Erythroblast (primary cell): ENCODE measurements around the gene ATF7IP2.
"Not testable (repeated sequence)": the region's sequence is repeated elsewhere in the genome, so short reads cannot be mapped to it uniquely, and the experiment has no call there.

Experiments
- DNase-seq, 2 experiments: peaks; one replicate each; lab custom pipeline; 2025; lab: John Stamatoyannopoulos, UW
- GATA1 ChIP-seq: IDR thresholded peaks from 2 replicates; pipeline ENCODE4 v1.6.1; 2011; ENCODE audit warnings: low read depth, mild to moderate bottlenecking, control low read depth, low read length, moderate library complexity
- POLR2A ChIP-seq: IDR thresholded peaks from 2 replicates; pipeline ENCODE4 v1.6.1; 2011; ENCODE audit warnings: mild to moderate bottlenecking, low read length

Gene ATF7IP2

DNA sequence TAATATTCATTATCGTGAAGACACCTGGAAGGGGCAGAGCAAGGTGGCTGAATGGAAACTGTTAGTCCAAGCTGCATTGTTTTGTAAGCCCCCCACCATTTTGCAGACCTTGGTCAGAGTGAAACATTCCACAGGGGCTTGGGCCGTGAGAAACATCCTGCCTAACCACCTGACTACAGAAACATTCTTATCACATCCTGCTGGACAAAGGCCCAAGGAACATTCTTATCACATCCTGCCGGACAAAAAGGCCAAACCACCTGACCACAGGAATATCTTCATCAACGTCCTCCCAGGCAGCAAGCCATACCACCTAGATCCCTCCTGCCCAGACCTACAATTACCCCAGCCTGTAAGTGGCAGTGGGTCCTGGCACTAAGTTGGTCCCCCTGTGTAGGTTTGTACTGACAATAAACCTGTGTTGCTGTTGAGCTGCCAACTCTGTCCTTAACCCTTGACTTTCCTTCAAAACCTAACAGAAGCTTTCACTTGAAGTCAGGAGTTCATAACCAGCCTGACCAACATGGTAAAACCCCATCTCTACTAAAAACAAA is 19.6 kb downstream of the ATF7IP2 start:
- peak in 1 of 2 experiments; percentile 28 for DNase-seq

GRCh38 chr16:10408824-10409381 is 23.0 kb downstream of the ATF7IP2 start:
- TF ChIP-seq GATA1 (no peak), POLR2A (no peak)
- DNase-seq: peak; percentile 16 to 62

More for the DNA sequence above, 19.6 kb downstream of the ATF7IP2 start:
- TF ChIP-seq GATA1: no peak
- TF ChIP-seq POLR2A: no peak

GRCh38 chr16:10409713-10410112 is 23.9 kb downstream of the ATF7IP2 start:
- not testable (repeated sequence) for DNase-seq

DNA sequence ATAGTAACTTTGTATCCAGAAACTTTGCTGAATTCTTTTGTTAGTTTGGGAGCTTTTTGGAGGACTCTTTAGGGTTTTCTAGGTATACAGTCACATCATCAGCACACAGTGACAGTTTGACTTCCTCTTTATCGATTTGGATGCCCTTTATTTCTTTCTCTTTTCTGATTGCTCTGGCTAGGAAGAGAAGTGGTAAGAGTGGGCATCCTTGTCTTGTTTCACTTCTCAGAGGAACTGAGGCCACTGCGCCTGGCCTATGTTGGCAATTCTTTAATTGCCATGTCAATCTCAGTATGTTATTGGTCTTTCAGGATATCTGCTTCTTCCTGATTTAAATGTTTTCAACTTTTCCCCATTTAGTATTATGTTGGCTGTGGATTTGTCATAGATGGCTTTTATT is 24.6 kb downstream of the ATF7IP2 start:
- no peak for DNase-seq
- no peak for TF ChIP-seq POLR2A
- no peak for TF ChIP-seq GATA1

- DNase-seq: no peak
- TF ChIP-seq POLR2A: no peak
- TF ChIP-seq GATA1: no peak
Measured at GRCh38 chr16:10412935-10413601, 27.2 kb downstream of the ATF7IP2 start.

GRCh38 chr16:10418204-10418603 is 32.3 kb downstream of the ATF7IP2 start:
- DNase-seq: peak in 1 of 2 experiments; percentile 11

DNA sequence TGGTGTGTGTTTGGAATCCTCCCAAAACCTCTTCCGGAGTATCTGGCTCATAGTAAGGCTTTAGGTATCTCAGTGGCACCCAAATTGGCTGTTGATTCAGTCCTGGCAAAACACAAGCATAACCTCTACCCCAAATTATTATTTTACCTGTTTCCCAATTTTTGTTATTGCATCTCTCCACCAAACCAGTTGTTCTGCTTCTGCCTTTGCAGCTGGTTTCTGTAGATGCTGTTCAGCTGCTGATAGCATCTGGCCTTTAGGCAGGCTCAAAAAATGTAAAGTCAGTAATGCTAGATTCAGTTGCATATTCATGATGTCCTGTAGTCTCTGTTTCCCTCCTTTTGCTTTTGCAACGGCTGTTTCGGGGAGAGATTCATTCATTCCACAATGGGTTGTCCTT is 33.8 kb downstream of the ATF7IP2 start:
- TF ChIP-seq POLR2A: no peak
- TF ChIP-seq GATA1: no peak
- no peak for DNase-seq

GRCh38 chr16:10421596-10421995 is 35.7 kb downstream of the ATF7IP2 start:
- TF ChIP-seq POLR2A: no peak
- no peak for TF ChIP-seq GATA1
- no peak for DNase-seq

DNA sequence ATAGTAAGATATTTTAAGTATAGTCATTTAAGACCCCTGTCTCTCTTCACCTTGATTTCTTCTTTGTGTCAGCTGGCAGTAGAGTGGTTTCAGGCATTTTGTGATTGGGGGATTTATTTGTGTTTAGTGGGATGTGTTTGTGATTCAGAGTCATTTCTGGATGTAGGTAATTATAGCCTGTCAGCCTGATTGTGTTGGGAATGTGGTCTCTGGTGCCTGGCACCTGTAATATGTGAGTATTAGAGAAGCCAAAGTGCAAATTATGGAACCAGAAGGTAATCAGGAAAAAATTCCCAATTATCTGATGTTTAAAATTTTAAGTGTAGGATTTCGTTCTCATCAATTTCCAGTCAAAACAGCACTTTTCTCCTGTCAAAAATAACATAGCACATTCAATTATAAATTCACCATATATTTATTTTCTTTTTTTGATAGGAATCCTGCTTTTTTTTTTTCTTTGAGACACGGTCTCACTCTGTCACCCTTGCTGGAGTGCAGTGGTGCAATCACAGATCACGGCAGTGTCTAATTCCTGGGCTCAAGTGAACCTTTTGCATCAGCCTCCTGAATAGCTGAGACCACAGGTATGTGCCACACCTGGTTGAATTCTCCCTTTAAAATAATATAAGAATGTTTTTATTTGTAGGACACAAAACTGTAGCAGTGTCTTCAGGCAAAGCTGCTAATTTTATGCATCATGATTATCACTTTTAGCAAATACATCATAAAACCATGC is 42.7 kb downstream of the ATF7IP2 start:
- DNase-seq: no peak
- TF ChIP-seq GATA1 (no peak), POLR2A (no peak)

DNA sequence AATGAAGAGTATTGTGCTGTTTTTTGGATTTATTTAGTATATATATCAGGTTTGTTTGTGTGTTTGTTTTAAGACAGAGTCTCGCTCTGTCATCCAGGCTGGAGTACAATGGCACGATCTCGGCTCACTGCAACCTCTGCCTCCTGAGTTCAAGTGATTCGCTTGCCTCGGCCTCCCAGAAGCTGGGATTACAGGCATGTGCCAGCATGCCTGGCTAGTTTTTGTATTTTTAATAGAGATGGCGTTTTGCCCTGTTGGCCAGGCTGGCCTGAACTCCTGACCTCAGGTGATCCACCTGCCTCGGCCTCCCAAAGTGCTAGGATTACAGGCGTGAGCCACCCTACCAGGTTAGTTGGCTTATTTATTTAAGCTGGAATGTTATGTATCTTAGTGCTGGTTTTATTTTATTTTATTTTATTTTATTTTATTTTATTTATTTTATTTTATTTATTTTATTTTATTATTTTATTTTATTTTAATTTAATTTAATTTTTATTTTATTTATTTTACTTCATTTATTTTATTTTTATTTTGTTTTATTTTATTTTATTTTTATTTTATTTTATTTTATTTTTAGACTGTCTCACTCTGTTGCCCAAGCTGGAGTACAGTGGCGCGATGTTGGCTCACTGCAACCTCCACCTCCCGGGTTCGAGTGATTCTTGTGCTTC is 43.6 kb downstream of the ATF7IP2 start:
- DNase-seq: not testable (repeated sequence)

- no peak for DNase-seq
- TF ChIP-seq POLR2A (no peak), GATA1 (no peak)
Measured at GRCh38 chr16:10441726-10442125, 55.9 kb downstream of the ATF7IP2 start.

- TF ChIP-seq GATA1 (no peak), POLR2A (no peak)
- no peak for DNase-seq
Measured at GRCh38 chr16:10447289-10447688, 61.4 kb downstream of the ATF7IP2 start.

GRCh38 chr16:10452208-10453158 is 66.6 kb downstream of the ATF7IP2 start:
- DNase-seq: not testable (repeated sequence)
